CD4-positive, alpha-beta T cell treated with Interferon gamma for 1 hour (primary cell): Measurements from ENCODE around the gene C1RL.
"Not testable (repeated sequence)": the region's sequence is repeated elsewhere in the genome, so short reads cannot be mapped to it uniquely, and the experiment has no call there.

ENCODE experiments used
- DNase-seq: peaks from one replicate; pipeline ENCODE4 v3.0.0-alpha.2; 2020

The C1RL gene

GRCh38 chr12:7060353-7060954, 48.6 kb downstream of the C1RL start, which contains the start of gene C1S:
TSS of gene C1S (plus strand) at chr12:7060718. CDS start at chr12:7061913, 1,195 bp downstream.
- DNase-seq, result no peak

- no peak for DNase-seq
These were observed 49.2 kb downstream of the C1RL start for GRCh38 chr12:7059780-7060179.

GRCh38 chr12:7058850-7059395, 50.1 kb downstream of the C1RL start:
- DNase-seq, result no peak

- DNase-seq, result peak; percentile 7
These were observed 50.7 kb downstream of the C1RL start for GRCh38 chr12:7058163-7058845.

- not testable (repeated sequence) for DNase-seq
These were observed 53.3 kb downstream of the C1RL start for GRCh38 chr12:7055736-7056135.

GRCh38 chr12:7054925-7055324, 54.1 kb downstream of the C1RL start:
- DNase-seq, result no peak

- DNase-seq, result not testable (repeated sequence)
These were observed 59.0 kb downstream of the C1RL start for GRCh38 chr12:7049973-7050372.

GRCh38 chr12:7049445-7049951, 59.5 kb downstream of the C1RL start:
- DNase-seq, result not testable (repeated sequence)

- no peak for DNase-seq
These were observed 61.7 kb downstream of the C1RL start for GRCh38 chr12:7047306-7047705.

GRCh38 chr12:7046383-7047105, 62.5 kb downstream of the C1RL start:
- no peak for DNase-seq

- DNase-seq, result no peak
These were observed 63.1 kb downstream of the C1RL start for GRCh38 chr12:7045913-7046312.
